ENCODE results near the gene ARFGEF2. TPM values are rescaled to one million over a fixed set of nuclear protein-coding genes. Genes with fewer than 3 reads are reported as not detected.

Gene ARFGEF2
- total and polyA plus RNA-seq, 2 of the 8 experiments (the other 6 are each of a cell fraction or from before 2014, with no cell fraction given): 8.1 to 21.8 TPM

DNA sequence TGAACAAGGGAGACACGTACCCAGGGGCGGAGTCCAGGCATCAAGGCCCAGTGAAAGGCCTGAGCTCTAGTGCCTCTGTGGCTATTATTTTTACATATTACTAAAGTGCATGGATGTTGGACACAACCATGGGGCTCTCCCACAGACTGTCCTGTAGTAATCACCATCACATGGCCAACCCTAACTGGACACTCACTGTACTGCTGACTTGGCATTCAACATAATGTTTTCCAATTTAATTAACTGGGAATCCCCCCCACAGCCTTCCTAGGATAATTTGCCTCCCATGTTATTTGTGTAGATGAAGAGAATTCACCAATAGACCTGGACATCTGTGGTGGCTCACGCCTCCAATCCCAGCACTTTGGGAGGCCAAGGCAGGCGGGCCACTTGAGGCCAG, 34.5 kb downstream of the ARFGEF2 start (continued):
- TF ChIP-seq CBX8 (IDR thresholded peaks at IDR 0.05; ENCODE audit: borderline replicate concordance, low read depth, low read length): no peak
- no peak for TF ChIP-seq POLR2AphosphoS5 (IDR thresholded peaks at IDR 0.05; ENCODE audit: low read depth, low read length)
- TF ChIP-seq CTBP2 (IDR thresholded peaks at IDR 0.05; ENCODE audit: borderline replicate concordance, insufficient read depth, insufficient read length, low read length): no peak

Measured in H1 (cell line).